Natural killer cell (primary cell): ENCODE results near the gene ABCC11. TPM values are rescaled to one million over a fixed set of nuclear protein-coding genes. Genes with fewer than 3 reads are reported as not detected.

ENCODE experiments used
- ATAC-seq, 3 donors: fragments of 150-1000 bp in 2 of 3; fragments of 200-7000 bp in 1 of 3; cut with Tn5 transposase; 1 replicate in 1 of 3; 2 replicates in 2 of 3; pipeline ENCODE4 v1.10.0; 2021; ENCODE audit warnings: mild to moderate bottlenecking in 2 of 3, moderate library complexity in 2 of 3
- DNase-seq, 2 donors: peaks; one replicate each; pipeline versions ENCODE4 v3.0.0 to v3.0.0-alpha.2; 2013 to 2021; ENCODE audit warnings: mixed read lengths in 1 of 2
- H3K27ac ChIP-seq: one replicate; pipeline ENCODE4 v1.5.1; 2013; ENCODE audit warnings: mild to moderate bottlenecking, low read length
- H3K27me3 ChIP-seq: one replicate; pipeline ENCODE4 v1.6.1; 2013; ENCODE audit warnings: low read length; ENCODE audit not compliant: control insufficient read depth, insufficient read depth
- H3K36me3 ChIP-seq: one replicate; pipeline ENCODE4 v1.6.1; 2013; ENCODE audit warnings: low read length; ENCODE audit not compliant: control insufficient read depth, insufficient read depth
- H3K4me1 ChIP-seq: one replicate; pipeline ENCODE4 v1.6.1; 2013; ENCODE audit warnings: low read length; ENCODE audit not compliant: control insufficient read depth, insufficient read depth
- H3K4me3 ChIP-seq: one replicate; pipeline ENCODE4 v1.5.1; 2013; ENCODE audit warnings: low read length
- H3K9me3 ChIP-seq: one replicate; pipeline ENCODE4 v1.6.1; 2013; ENCODE audit warnings: low read length; ENCODE audit not compliant: control insufficient read depth, insufficient read depth
- H3K27ac Mint-ChIP-seq, 2 donors: one replicate each; pipeline ENCODE4 v1.8.0; 2022; ENCODE audit warnings: mild to moderate bottlenecking in 2 of 2, mixed read lengths in 2 of 2, moderate library complexity in 1 of 2
- H3K27me3 Mint-ChIP-seq, 2 donors: one replicate each; pipeline ENCODE4 v1.8.0; 2022; ENCODE audit warnings: low read depth in 2 of 2, mixed read lengths in 2 of 2
- H3K36me3 Mint-ChIP-seq: one replicate; pipeline ENCODE4 v1.8.0; 2022; ENCODE audit warnings: mixed read lengths
- H3K4me1 Mint-ChIP-seq, 2 donors: one replicate each; pipeline ENCODE4 v1.8.0; 2022; ENCODE audit warnings: mixed read lengths in 2 of 2
- H3K4me3 Mint-ChIP-seq: one replicate; pipeline ENCODE4 v1.8.0; 2022; ENCODE audit warnings: mild to moderate bottlenecking, moderate library complexity, mixed read lengths
- H3K9me3 Mint-ChIP-seq, 2 donors: one replicate each; pipeline ENCODE4 v1.8.0; 2022; ENCODE audit warnings: mixed read lengths in 2 of 2
- CTCF ChIP-seq: fragments of 200-600 bp; IDR thresholded peaks from one replicate; pipeline ENCODE4 v1.8.0; 2022; ENCODE audit warnings: antibody characterized with exemption
- WGBS: methylation state at CpG from one replicate; pipeline ENCODE4 v1.1.7; 2013; ENCODE audit warnings: missing lambda C conversion rate; ENCODE audit not compliant: insufficient coverage; 5-methylcytosine and 5-hydroxymethylcytosine counted together
- intact Hi-C: fragments of 100-400 bp; cut with micrococcal nuclease; formaldehyde crosslinking; loops from one replicate; pipeline ENCODE4 v1.14.2; 2022
- total RNA-seq, 4 donors: library from RNA; stranded (reverse); fragments of 120-200 nt in 1 of 4; gene quantifications; one replicate each; pipeline versions ENCODE4 v1.2.3 to v1.2.4, GENCODE V29; 2013 to 2022

The ABCC11 gene
- total RNA-seq, 3 donors from 2014 or later (not counting 1 experiment from before 2014, with no cell fraction given) = 0.20 to 0.30 TPM; not detected in 1

GRCh38 chr16:48129926-48130325, 117.4 kb downstream of the ABCC11 start:
- WGBS = 97% methylated on average over 3 of the region's 3 CpGs
- no peak for ATAC-seq
- H3K36me3 ChIP-seq = no peaks in the 10 kb centered on the region
- no peaks in the 10 kb centered on the region for H3K36me3 Mint-ChIP-seq
- DNase-seq = no peak
- no peaks in the 10 kb centered on the region for H3K27me3 ChIP-seq
- H3K4me3 Mint-ChIP-seq = no peak overlapping the region
- H3K4me3 ChIP-seq = no peak overlapping the region
- no peak for TF ChIP-seq CTCF
- no peak overlapping the region for H3K27ac Mint-ChIP-seq
- intact Hi-C loops = no loop called here
- no peaks in the 10 kb centered on the region for H3K4me1 Mint-ChIP-seq
- H3K27me3 Mint-ChIP-seq = peaks cover 12 to 14% of the 10 kb centered on the region in 2 donors
- no peaks in the 10 kb centered on the region for H3K4me1 ChIP-seq
- no peak overlapping the region for H3K27ac ChIP-seq
- no peaks in the 10 kb centered on the region for H3K9me3 ChIP-seq
- H3K9me3 Mint-ChIP-seq = no peaks in the 10 kb centered on the region

- Mint-ChIP-seq H3K36me3 (no peaks in the 10 kb centered on the region), H3K27ac (no peak overlapping the region), H3K4me1 (no peaks in the 10 kb centered on the region), H3K27me3 (peaks cover 12 to 14% of the 10 kb centered on the region in 2 donors), H3K4me3 (no peak overlapping the region), H3K9me3 (no peaks in the 10 kb centered on the region)
- TF ChIP-seq CTCF = no peak
- Histone ChIP-seq H3K27me3 (no peaks in the 10 kb centered on the region), H3K36me3 (no peaks in the 10 kb centered on the region), H3K27ac (no peak overlapping the region), H3K4me3 (no peak overlapping the region), H3K4me1 (no peaks in the 10 kb centered on the region), H3K9me3 (no peaks in the 10 kb centered on the region)
- intact Hi-C loops = no loop called here
- no peak for ATAC-seq
- WGBS = 69% methylated on average over 2 of the region's 2 CpGs
- DNase-seq = no peak
Observed at GRCh38 chr16:48128769-48129168, 118.6 kb downstream of the ABCC11 start.

- Mint-ChIP-seq H3K36me3 (no peaks in the 10 kb centered on the region), H3K4me1 (no peaks in the 10 kb centered on the region), H3K9me3 (no peaks in the 10 kb centered on the region), H3K27ac (no peak overlapping the region), H3K4me3 (no peak overlapping the region), H3K27me3 (peaks cover 12 to 14% of the 10 kb centered on the region in 2 donors)
- Histone ChIP-seq H3K27ac (no peak overlapping the region), H3K36me3 (no peaks in the 10 kb centered on the region), H3K4me1 (no peaks in the 10 kb centered on the region), H3K4me3 (no peak overlapping the region), H3K27me3 (no peaks in the 10 kb centered on the region), H3K9me3 (no peaks in the 10 kb centered on the region)
- no peak for ATAC-seq
- WGBS = 73% methylated on average over 12 of the region's 13 CpGs
- TF ChIP-seq CTCF = no peak
- DNase-seq = no peak
- intact Hi-C loops = no loop called here
Observed at GRCh38 chr16:48126801-48127644, 120.3 kb downstream of the ABCC11 start.
